Measurements from ENCODE around the gene PRR9.

- TF ChIP-seq, protein P1, sequence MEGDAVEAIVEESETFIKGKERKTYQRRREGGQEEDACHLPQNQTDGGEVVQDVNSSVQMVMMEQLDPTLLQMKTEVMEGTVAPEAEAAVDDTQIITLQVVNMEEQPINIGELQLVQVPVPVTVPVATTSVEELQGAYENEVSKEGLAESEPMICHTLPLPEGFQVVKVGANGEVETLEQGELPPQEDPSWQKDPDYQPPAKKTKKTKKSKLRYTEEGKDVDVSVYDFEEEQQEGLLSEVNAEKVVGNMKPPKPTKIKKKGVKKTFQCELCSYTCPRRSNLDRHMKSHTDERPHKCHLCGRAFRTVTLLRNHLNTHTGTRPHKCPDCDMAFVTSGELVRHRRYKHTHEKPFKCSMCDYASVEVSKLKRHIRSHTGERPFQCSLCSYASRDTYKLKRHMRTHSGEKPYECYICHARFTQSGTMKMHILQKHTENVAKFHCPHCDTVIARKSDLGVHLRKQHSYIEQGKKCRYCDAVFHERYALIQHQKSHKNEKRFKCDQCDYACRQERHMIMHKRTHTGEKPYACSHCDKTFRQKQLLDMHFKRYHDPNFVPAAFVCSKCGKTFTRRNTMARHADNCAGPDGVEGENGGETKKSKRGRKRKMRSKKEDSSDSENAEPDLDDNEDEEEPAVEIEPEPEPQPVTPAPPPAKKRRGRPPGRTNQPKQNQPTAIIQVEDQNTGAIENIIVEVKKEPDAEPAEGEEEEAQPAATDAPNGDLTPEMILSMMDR (IDR thresholded peaks at IDR 0.05): no peak
- no peak for TF ChIP-seq POLR2A (IDR thresholded peaks at IDR 0.05)
Observed at GRCh38 chr1:153194331-153195050, 22.9 kb upstream of the PRR9 start.
